Transverse colon (tissue), 4 donors: ENCODE results near the gene R3HDM4. TPM values are rescaled to one million over a fixed set of nuclear protein-coding genes. Genes with fewer than 3 reads are reported as not detected.

Experiments
- DNase-seq: peaks from one replicate; pipeline ENCODE4 v3.0.0-alpha.2; 2019
- H3K27ac ChIP-seq, 4 donors: fragments of 200-600 bp; sonication (generic); 2 replicates each; pipeline ENCODE4 v1.5.1; 2016 to 2018; ENCODE audit warnings: inconsistent platforms in 4 of 4
- H3K27me3 ChIP-seq: fragments of 200-600 bp; sonication (generic); 2 replicates; pipeline ENCODE4 v1.5.1; 2017; ENCODE audit warnings: inconsistent platforms
- H3K36me3 ChIP-seq, 4 donors: fragments of 200-600 bp; sonication (generic); 2 replicates each; pipeline ENCODE4 v1.5.1; 2017 to 2019; ENCODE audit warnings: inconsistent platforms in 4 of 4
- H3K4me1 ChIP-seq, 4 donors: fragments of 200-600 bp; sonication (generic); 2 replicates each; pipeline ENCODE4 v1.5.1; 2017 to 2020; ENCODE audit warnings: inconsistent platforms in 4 of 4
- H3K4me3 ChIP-seq, 4 donors: fragments of 200-600 bp; sonication (generic); 1 replicate in 1 of 4; 2 replicates in 3 of 4; pipeline versions ENCODE4 v1.5.1 to v1.6.1; 2017 to 2019; ENCODE audit warnings: inconsistent platforms in 4 of 4
- H3K9me3 ChIP-seq, 2 donors: fragments of 200-600 bp; sonication (generic); 2 replicates each; pipeline ENCODE4 v1.5.1; 2017 to 2019; ENCODE audit warnings: inconsistent platforms in 2 of 2
- EP300 ChIP-seq: sonication (generic); formaldehyde crosslinking; IDR thresholded peaks from one replicate; pipeline ENCODE4 v1.6.1; 2017; ENCODE audit warnings: antibody characterized with exemption, low read depth
- POLR2A ChIP-seq: fragments of 450-650 bp; IDR thresholded peaks from one replicate; pipeline ENCODE4 v1.6.1; 2016; ENCODE audit warnings: antibody characterized with exemption, mild to moderate bottlenecking, moderate library complexity
- POLR2AphosphoS5 ChIP-seq, 3 donors: sonication (generic); formaldehyde crosslinking; IDR thresholded peaks; one replicate each; pipeline ENCODE4 v1.6.1; 2016; ENCODE audit warnings: antibody characterized with exemption in 3 of 3
- WGBS, 2 donors: methylation state at CpG; one replicate each; pipeline ENCODE4 v1.1.5; 2018; ENCODE audit warnings: low coverage in 1 of 2; 5-methylcytosine and 5-hydroxymethylcytosine counted together
- in situ Hi-C, 4 donors: fragments of 200-750 bp; cut with MboI; loops; one replicate each; pipeline versions ENCODE4 v1.15.0 to v1.15.1; 2017; ENCODE audit warnings: low sequenced_read_pairs in 3 of 4, low pct_ligation_motif_present in 1 of 4, low pct_unique_long_range_greater_than_20kb in 1 of 4
- intact Hi-C: fragments of 100-400 bp; cut with DNase I; formaldehyde crosslinking; loops from one replicate; pipeline ENCODE4 v1.15.1; 2023; ENCODE audit warnings: low total_unique reads
- total RNA-seq, 4 donors: library from RNA; depleted of rRNA; stranded (reverse); fragments of >200 nt; gene quantifications; one replicate each; pipeline ENCODE4 v1.1.0, GENCODE V29; 2016
- TF ChIP-seq, protein P1 (sequence below), 5 experiments: fragments of 200-600 bp in 3 of 5; fragments of 450-650 bp in 2 of 5; sonication (generic) in 3 of 5; IDR thresholded peaks; 1 replicate in 2 of 5; 2 replicates in 3 of 5; pipeline ENCODE4 v1.5.1; 2016 to 2017; ENCODE audit warnings: antibody characterized with exemption in 5 of 5, inconsistent platforms in 3 of 5, mild to moderate bottlenecking in 2 of 5, moderate library complexity in 1 of 5

The R3HDM4 gene
- total RNA-seq, 4 donors from 2014 or later = 43.8 to 49.4 (median 46.7) TPM

DNA sequence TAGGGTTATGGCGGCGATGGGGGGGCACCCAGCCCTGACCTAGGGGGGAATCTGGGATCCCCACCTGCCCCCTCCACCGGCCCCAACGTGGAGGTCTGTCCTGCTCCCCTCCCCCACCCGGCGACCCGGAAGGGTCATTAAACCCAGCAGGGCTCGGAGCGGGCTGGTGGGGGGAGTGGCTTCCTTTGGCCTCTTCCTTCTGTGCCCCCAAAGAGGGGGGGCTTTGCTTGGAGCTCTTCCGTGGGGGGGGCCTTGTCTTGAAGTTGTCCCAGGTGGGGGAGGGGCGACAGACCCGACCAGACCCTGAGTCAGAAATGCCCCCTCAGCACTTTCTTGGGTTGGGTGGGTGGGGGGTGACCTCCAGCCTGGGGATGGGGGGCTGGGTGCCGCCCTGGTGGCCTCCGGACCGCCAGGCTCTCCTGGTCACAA is 14.3 kb upstream of the R3HDM4 start:
- no peaks in the 10 kb centered on the region for H3K27me3 ChIP-seq
- no peak for TF ChIP-seq EP300
- TF ChIP-seq POLR2AphosphoS5 (IDR thresholded peaks at IDR 0.05) = no peak
- no peak for TF ChIP-seq POLR2A
- TF ChIP-seq, protein P1, sequence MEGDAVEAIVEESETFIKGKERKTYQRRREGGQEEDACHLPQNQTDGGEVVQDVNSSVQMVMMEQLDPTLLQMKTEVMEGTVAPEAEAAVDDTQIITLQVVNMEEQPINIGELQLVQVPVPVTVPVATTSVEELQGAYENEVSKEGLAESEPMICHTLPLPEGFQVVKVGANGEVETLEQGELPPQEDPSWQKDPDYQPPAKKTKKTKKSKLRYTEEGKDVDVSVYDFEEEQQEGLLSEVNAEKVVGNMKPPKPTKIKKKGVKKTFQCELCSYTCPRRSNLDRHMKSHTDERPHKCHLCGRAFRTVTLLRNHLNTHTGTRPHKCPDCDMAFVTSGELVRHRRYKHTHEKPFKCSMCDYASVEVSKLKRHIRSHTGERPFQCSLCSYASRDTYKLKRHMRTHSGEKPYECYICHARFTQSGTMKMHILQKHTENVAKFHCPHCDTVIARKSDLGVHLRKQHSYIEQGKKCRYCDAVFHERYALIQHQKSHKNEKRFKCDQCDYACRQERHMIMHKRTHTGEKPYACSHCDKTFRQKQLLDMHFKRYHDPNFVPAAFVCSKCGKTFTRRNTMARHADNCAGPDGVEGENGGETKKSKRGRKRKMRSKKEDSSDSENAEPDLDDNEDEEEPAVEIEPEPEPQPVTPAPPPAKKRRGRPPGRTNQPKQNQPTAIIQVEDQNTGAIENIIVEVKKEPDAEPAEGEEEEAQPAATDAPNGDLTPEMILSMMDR (IDR thresholded peaks at IDR 0.05) = no peak
- peaks cover 3 to 31% (median 24%) of the 10 kb centered on the region in 4 donors for H3K4me1 ChIP-seq
- peak overlapping the region; percentile 85 to 99 (median 88) for H3K4me3 ChIP-seq
- H3K27ac ChIP-seq = peak overlapping the region; percentile 89 to 92 (median 91)
- H3K36me3 ChIP-seq = no peaks in the 10 kb centered on the region
- 16% methylated on average over 12 of the region's 15 CpGs; no CpG with 5 or more reads in 1 of the 2 donors for WGBS, 2 donors
- intact Hi-C loops (loop anchor here (10.0 kb wide), 1 partner anchor 177 kb away; the partner anchor contains the start of gene GPX4), in situ Hi-C loops (loop anchor here in 3 of 4 donors (10.0 kb wide), 3 partner anchors 57 to 163 kb away; partner anchors contain the start of genes CFD (in 1 of the 3), ELANE (in 1 of the 3) and WDR18 (in 1 of the 3))
- DNase-seq = no peak
- no peaks in the 10 kb centered on the region for H3K9me3 ChIP-seq

DNA sequence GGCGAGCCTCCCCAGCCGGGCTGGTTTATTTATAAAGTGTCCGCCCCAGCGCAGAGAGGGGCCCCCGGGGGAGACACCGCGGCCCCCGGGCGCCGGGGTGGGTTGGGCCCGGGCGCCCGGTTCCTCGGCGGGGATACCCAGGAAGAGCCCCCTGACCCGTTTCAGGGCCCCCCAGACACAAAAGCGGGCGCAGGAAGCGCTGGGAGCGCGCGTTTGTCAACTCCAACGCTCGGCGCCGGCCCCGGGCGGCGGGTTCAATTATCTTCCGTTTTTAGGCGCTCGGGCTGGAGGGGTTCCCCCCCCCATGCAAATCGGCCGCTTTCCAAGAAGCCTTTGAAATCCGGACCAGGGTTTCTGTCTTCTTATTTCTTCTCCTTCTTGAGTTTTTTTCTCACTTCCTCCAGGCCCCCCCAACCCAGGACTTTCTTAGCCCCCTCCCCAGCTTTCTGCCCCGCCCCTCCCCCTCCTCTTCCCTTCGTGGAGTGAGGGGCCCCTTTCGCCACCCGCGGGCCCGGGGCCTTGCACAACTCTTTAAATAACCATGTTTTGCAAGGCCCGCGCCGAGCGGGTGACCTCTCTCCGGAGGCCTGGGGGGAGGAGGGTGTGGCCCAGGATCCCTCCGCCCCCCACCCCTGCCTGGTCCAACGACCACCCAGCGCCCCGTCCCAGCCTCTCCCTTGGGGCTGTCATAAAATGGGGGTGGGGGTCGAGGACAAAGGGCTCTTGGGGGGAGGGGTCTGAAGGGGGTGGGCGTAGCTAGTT is 13.8 kb upstream of the R3HDM4 start:
- peak; percentile 77 for DNase-seq
- Histone ChIP-seq H3K36me3 (no peaks in the 10 kb centered on the region), H3K4me1 (peaks cover 0 to 29% (median 23%) of the 10 kb centered on the region in 4 donors), H3K4me3 (peak overlapping the region; percentile 85 to 99 (median 88)), H3K9me3 (no peaks in the 10 kb centered on the region), H3K27me3 (no peaks in the 10 kb centered on the region), H3K27ac (peak overlapping the region; percentile 89 to 92 (median 91))
- intact Hi-C loops = loop anchor here (10.0 kb wide), 1 partner anchor 178 kb away; the partner anchor contains the start of gene GPX4
- no peak for TF ChIP-seq EP300
- TF ChIP-seq POLR2AphosphoS5 (IDR thresholded peaks at IDR 0.05) = no peak
- TF ChIP-seq POLR2A = no peak
- TF ChIP-seq, protein P1 (IDR thresholded peaks at IDR 0.05) = no peak
- in situ Hi-C loops = loop anchor here in 3 of 4 donors (10.0 kb wide), 3 partner anchors 58 to 162 kb away; partner anchors contain the start of genes CFD (in 1 of the 3), ELANE (in 1 of the 3) and WDR18 (in 1 of the 3)
- 0% methylated on average over 27 to 40 of the region's 52 CpGs for WGBS, 2 donors

DNA sequence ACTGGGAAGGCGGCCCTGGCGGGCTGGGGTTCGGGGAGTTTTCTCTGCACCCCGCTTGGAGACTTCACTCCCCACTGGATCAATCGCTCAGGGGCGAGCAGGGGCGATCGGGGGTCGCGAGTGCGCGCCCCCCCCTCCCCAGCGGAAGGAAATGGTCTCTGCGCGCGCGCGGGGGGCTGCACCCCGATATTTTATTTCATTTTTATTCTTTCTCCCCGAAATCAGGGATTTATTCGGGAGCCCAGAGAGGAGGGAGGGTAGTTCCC is 13.2 kb upstream of the R3HDM4 start:
- no peak for TF ChIP-seq EP300
- no peak for TF ChIP-seq POLR2A
- TF ChIP-seq, protein P1 (IDR thresholded peaks at IDR 0.05) = no peak
- no peak for TF ChIP-seq POLR2AphosphoS5 (IDR thresholded peaks at IDR 0.05)
- Histone ChIP-seq H3K36me3 (no peaks in the 10 kb centered on the region), H3K27ac (peak overlapping the region; percentile 89 to 92 (median 91)), H3K4me3 (peak overlapping the region; percentile 85 to 99 (median 88)), H3K9me3 (no peaks in the 10 kb centered on the region), H3K4me1 (peaks cover 0 to 30% (median 23%) of the 10 kb centered on the region in 4 donors), H3K27me3 (peaks cover 3% of the 10 kb centered on the region)
- WGBS, 2 donors = 0% methylated on average over 17 of the region's 21 CpGs; no CpG with 5 or more reads in 1 of the 2 donors
- intact Hi-C loops = loop anchor here (10.0 kb wide), 1 partner anchor 179 kb away; the partner anchor contains the start of gene GPX4
- DNase-seq = no peak
- in situ Hi-C loops = loop anchor here in 3 of 4 donors (10.0 kb wide), 3 partner anchors 59 to 161 kb away; partner anchors contain the start of genes CFD (in 1 of the 3), ELANE (in 1 of the 3) and WDR18 (in 1 of the 3)
